ENCODE data around the gene PKDREJ.

Gene PKDREJ

DNA sequence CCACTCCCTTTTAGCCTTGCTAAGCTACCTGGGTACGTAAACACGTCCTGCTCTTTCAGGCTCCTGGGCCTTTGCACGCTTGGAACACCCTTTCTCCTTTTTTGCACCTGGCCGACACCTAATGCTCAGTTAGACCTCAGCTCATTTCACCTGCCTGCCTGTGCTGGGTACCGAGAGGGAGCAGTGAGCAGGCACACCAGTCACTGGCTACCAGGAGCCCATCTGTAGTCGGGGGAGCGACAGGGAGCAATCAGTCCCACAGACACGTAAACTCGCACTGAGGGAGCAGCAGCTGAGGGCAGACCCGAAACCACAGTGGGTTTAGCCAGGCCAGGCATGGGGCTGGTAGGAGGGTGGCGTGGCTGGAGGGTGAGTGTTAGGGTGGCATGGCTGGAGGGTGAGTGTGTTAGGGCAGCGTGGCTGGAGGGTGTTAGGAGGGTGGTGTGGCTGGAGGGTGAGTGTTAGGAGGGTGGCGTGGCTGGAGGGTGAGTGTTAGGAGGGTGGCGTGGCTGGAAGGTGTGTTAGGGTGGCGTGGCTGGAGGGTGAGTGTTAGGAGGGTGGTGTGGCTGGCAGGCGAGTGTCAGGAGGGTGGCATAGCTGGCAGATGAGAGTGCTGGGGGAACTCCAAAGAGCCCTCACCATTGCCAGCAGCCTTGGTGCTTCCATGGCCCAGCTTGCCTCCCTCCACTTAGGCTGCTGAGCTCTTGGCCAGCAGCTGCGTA lies 27.1 kb upstream of the PKDREJ start:
- DNase-seq (ENCODE audit: low spot score) = no peak

DNA sequence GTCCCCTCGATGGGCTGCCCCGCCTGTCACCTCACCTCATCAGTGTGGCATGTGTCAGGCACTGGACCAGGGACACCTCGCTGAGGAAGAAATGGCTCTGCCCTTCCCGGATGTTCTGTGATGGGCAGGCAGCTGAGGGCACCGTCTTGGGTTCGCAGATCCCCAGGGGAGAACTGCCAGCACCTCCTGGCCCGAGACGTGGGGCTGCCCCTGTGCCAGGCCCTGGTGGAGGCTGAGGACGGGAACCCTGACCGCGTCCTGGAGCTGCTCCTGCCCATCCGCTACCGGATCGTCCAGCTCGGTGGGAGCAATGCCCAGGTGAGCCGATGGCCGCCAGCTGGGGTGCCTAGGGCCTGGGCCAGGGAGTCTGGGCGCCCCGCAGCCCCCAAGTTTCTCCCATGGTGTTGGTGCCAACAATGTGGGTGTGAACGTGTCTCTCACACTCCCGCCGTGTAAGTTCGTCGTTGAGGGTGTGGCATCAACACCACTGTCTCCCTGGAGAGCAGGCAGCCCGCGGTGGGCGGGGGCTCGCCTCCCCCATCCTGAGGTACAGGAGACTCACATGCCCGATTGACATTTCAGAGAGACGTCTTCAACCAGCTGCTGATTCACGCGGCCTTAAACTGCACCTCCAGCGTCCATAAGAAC lies 26.2 kb upstream of the PKDREJ start:
- DNase-seq (ENCODE audit: low spot score) = no peak

DNA sequence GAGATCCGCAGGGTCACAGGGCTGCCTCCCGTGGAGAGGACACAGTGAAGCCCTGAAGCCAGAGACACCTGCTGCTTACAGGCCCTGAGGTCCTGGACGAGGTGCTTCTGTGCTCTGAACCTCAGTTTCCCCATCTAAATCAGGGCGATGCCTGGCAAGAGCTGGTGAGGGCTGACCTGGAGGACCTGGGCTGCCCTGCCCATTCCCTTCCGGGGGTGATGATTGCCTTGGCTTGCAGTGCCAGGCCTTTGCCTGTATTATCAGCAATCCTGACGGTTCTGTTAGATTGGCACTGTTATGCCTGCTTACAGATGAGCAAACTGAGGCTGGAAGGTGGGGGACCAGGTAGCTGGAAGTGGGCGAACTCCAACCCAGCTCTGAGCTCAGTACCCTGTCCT lies 25.7 kb upstream of the PKDREJ start:
- DNase-seq (ENCODE audit: low spot score) = no peak

DNA sequence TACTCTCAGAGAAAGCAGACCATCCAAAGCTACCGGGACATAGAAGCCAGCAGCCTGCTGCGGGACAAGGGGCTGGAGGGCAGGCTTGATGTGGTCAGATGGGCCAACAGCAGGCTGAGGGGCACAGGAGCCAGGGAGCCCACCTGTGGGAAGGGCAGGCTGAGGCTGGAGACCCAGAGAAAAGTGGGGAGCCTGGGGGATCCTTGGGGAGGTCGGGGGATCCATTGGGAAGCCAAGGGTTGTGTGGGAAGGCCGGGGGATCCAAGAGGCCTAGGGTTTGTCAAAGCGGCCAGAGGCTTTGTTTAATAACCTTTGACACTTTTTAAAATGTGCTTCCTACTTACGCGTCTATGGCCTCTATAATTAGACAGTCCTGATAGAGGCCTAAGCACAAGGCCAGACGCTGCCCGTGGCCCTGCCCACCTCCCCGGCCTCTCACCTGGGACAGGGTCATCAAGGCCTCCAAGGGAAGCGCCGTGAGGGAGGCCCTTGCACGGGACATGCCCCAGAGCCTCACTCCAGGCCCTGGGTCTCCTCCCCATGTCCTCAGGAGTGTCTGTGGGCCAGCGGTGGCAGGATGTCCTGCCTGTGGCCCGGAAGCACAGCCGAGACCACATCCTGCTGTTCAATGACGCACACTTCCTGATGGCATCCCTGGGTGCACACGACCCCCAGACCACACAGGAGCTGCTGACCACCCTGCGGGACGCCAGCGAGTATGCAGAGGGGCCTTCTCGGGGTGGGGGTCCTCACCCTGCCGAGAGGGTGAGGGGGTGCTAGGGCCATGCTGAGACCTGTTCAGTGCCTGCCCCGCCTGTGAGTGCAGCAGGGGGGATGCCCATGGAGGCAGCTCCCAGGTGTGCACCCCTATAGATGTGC lies 25.0 kb upstream of the PKDREJ start:
- DNase-seq (ENCODE audit: low spot score) = no peak

DNA sequence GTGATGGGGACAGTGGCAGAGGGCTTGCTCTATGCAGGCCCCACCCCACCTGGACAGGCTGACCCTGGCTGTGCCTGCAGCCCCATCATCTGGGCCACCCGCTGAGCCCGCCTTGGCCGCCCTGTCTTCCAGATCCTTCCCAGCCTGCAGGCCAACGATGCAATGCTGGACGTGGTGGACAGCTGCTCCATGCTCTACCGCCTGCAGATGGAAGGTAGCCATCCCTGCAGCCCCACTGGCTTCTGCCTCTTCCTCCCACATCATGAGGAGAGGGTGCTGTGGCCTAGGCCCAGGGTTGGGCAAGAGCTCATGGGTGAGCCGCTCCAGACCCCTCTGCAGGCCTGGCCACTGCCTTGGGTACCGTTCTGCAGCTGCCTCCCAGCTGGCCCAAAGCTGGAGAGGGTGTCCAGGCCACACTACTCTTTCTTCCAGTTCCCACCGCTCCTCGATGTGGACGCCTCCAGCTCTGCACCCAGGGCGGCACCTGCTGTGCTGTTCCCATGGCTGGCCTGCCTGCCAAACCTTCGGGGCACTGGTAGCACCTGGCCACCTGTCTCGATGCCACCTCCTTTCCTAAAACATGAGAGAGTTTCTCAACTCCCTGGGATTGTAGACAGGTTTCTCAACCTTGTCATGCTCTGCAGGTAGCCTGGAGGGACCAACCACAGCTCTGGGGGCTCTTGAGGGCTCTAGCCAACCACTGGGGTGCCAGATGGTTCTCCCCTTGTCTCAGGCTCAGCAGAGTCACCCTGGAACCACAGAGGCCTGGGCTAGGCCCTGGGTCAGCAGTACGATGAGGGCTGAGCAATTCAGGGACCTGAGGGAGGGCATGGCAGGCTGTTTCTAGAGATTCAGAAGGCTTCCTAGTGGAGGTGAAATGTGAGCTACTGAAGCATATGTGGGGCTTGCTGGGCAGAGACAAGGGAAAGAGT lies 24.1 kb upstream of the PKDREJ start:
- no peak for DNase-seq (ENCODE audit: low spot score)

DNA sequence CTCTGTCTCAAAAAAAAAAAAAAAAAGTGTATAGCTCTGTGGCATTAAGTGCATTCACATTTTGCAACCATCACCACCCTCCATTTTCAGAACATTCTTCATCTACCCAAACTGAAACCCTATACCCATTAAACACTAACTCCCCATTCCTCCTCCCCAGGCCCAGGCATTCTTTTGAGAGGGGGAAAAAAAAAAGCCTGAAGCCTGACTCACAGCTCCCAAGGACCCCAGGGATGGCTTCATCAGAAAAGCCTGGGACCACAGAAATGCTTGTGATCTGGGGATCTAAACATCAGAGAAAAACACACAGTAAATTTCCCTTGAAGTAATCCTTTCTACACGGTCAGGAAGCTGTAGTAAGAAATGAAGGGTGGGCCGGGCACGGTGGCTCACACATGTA lies 22.9 kb upstream of the PKDREJ start:
- DNase-seq (ENCODE audit: low spot score) = no peak

DNA sequence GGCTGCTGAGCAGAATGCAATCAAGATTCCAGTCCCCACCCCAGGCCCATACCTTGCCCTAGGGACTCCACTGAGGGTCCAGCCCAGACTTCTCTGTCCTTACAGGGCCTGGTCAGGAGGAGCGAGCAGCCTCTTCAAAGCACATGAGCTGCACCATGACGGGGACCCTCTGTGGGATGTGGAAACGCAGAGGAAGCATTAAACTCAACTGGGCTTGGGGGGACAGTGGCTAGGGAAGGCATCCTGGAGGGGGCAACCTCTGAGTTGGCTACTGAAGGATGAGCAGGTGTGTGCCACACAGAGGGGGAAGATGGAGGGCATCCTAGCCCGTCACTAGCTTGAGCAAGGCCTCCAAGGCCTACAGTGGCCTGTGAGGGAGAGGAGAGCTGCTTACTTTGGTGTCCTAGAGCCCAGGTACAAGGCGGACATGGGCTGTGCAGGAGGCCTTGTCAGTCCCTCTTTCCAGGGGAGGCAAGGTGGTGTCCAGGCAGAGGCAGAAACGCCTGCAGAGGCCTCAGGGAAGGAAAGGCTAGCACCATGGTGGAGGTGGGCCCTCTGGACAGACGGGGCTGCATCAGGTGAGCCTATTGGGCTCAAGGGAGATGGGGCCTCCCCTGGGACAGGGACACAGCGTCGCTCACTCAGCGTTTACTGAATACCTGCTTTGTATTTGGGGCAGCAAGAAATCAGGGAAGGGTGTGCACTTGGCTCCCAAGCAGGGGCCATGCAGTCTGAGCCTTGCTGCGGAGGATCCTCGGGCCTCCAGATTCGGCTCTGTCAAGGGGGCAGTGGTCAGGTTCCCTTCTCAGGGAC lies 18.9 kb upstream of the PKDREJ start:
- no peak for DNase-seq (ENCODE audit: low spot score)

DNA sequence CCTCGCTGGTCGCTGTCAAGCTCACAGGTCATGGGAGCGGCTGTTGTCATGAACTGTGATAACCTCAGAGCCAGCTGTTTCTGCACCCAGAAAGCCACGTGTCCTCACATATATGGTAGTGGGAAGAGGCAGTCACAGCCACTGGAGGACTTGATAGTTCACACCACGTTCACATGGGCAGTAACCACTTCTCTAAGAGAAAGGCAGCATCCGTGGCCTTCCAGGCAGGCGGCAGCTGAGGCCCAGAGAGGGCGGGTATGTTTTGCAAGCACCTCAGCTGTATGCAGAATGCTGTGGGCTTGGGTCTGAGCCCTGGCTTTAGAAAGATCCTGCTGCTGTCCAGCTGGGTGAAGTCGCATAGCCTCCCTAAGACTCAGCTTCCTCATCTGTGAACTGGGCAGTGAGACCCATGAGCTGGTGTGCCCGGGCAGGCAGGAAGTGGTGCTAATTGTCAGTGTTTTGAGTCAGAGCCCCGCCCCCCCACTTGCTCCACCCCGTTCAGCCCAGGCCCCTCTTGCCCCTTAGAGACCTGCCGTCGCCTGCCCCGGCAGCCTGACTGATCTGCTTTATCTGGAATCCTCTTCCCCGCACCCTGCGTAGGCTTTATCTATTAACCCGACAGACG lies 18.0 kb upstream of the PKDREJ start:
- DNase-seq (ENCODE audit: low spot score) = peak; percentile 45

DNA sequence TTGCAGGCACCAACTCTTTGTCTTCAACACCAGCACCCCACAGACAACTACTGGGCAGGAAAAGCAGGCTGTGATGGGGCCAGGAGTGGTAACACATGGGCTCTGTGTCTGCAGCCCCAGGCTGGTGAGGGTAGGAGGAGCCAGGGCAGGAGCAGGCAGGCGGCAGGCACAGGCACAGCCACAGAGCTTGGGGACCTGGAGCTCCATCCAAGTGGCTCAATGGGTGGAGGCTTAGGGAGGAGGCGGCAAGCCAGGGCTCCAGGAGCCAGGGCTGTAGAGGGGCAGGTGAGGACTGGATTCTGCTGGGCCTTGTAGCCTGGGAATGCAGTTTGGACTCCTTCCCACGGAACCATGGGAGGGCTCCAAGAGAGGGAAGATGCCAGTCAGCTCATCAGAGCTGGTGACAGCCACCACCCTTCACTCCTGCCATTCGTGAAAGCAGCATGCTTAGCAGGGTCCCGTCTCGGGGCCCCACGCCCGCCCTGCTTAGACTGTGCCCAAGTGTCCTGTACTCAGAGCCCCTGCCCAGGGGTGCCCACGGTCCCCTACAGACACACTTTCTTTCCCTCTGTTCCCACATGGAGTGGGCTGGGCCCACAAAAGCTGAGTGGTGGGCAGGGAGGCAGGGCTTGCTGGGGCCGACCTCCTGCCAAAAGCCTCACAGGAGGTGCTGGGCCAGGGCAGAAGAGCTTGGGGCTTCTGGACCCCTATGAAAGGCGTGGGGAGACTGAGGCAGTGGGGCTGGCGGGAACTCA lies 17.1 kb upstream of the PKDREJ start:
- no peak for DNase-seq (ENCODE audit: low spot score)

DNA sequence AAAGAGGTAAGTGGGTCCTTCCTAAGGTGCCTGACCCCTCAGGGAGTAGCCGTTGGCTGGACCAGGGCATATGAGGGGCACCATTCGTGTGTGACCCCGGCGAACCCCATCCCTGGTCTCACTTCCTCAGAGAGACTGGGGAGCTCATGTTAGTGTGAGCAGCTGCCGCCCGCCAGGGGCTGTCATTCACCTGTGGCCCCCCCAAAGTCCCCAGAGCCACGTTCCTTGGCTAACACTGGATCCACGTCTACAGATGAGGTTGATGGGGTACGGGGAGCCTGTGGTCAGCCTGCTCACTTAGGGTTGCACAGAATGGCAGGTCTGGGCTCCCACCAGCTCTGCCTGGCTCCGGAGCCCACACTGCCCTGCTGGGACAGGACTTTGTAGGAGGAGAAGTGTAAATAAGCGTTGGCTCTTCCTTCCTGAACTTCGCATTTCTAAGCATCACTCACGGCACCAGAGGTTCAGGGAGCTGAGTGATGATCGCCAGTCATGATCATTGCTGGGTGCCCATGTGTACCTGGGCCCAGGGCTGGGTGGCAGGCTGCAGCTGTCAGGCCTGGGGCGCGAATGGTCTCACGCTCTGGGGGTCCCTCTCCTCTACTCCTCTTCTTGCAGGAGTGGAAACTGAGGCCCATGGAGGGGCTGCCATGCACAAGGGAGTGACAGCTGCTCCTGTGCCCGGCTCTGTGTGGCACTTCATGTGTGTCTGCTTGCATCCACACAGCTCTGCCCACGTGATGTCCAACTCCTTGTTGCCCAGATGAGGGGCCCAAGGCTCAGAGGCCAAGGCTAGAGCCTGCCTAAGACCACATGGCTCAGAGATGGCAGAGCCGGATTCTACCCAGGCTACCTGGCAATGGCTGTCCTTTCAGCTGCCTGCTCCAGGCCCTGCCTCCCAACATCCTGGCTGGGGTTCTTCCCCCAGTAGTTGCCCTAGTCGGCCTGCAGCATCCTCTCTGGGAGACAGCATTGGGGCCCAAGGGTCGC lies 15.8 kb upstream of the PKDREJ start:
- DNase-seq (ENCODE audit: low spot score) = no peak

DNA sequence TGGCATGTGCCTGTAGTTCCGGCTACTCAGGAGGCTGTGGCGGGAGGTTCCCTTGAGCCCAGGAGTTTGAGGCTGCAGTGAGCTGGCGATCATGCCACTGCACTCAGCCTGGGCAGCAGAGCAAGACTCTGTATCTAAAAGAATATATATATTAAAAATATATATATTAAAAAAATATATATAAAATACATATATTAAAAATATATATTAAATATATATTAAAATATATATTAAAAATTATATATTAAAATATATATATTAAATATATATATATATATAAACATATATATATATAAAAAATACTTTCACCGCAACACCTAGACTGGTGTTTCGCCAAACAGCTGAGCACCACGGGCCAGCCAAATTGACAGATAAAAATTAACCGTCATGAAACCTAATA lies 13.4 kb upstream of the PKDREJ start:
- DNase-seq (ENCODE audit: low spot score) = no peak

DNA sequence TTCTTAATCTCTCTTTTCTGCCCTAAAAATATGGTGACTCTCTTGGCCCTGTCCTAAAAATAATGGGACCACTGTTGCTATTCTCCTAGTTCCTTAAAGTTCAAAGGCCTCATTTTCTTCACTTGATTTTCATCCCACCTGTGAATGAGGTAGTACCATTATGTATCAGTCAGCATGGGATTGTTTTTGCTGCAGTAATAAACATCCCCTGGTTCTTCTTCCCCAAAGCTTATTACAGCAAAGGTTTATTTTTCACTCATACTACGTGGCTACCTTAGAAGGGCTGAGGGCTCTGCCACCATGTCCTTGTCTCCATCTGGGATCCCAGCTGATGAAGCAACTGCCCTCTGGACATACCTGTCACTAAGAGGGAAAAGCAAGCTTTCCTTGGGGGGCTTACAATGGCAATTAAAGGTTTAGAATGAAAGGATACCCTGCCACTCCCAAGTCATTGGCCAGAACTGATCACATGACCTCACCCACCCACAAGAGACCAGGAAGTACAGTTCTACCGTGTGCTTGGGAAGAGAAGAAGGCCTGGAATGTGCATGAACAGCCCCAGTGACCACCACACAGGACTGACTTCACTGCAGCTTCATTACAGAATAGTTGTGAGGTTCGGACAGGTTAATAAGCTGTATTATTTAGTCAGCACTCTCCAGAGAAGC lies 12.4 kb upstream of the PKDREJ start:
- no peak for DNase-seq (ENCODE audit: low spot score)

DNA sequence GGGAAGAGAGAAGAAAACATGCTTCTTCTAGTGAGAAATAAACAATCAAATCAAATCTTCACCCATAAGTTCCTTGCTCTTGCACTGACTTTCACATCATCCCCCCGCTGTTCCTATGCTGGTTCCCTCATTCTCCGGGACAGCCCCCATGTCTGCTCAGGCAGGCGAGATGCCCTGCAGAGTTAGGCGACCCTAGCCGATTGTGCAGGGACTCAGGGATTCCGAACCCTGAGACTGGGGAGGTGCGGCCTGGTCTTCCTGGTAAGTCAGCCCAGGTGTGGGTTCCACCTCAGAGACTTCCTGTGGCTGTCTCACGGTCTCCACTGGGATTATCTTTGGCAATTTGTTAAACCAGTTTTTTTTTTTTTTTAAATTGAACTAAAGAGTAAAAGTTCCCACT lies 11.2 kb upstream of the PKDREJ start:
- no peak for DNase-seq (ENCODE audit: low spot score)

DNA sequence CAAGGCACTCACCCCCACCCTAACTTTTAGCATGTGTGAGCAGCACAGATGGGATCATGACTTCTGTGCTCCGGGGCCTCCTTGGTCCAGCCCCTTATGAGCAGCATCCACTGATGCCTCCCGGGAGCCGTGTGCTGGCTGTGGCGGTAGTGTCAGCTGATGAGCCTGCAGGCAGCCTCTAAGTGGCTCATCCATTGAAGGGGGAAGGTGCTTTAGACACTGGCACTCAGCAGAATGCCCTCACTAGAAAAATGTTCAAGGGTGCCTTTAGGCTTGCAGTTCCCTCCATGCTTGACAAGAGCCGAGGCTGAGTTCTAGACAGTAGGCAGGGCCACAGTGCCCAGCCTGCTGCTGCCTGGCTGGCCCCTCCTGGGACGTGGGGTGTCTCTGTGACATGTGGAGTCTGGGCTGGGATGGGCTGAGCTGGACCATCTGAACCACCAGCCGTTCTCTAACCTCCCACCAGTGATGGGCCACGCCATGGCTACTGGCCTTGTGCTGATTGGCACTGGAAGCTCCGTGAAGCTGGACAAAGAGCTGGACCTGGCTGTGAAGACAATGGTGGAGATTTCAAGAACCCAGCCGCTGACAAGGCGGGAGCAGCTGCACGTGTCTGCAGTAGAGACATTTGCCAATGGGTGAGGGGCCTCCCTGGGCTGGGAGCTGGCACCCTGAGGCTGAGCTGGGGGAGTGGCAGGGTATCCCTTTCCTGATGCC lies 10.4 kb upstream of the PKDREJ start:
- no peak for DNase-seq (ENCODE audit: low spot score)

DNA sequence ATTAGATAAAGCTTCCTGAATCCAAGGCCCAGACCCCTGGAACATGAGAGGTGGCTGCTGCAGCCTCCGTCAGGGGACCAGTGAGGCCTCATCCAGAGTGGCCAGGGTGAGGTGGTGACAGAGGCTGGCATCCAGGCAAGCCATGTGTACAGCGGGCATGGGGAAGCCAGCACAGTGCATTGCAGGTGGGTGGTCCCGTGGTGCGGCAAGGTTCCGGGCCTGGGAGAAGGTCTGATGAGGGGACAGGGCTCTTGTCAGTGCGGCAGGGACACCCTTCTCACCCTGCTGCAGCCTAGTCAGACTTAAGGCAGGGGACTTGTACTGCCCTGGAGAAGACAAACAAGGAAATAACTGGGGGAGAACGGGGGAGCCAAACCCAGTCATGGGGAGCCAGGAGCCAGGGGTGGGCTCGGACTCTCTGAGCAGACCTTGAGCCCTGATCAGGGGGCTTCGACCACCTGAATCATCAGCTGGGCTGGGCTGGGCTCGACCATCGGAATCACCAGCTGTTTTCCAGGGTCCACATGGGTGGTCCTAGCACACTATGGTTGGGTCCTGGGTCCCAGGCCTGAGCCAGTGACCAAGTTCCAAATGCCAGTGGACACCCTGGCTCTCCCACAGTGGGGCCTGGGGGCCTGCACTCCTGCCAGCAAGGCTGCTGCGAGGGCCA lies 9.8 kb upstream of the PKDREJ start:
- no peak for DNase-seq (ENCODE audit: low spot score)

DNA sequence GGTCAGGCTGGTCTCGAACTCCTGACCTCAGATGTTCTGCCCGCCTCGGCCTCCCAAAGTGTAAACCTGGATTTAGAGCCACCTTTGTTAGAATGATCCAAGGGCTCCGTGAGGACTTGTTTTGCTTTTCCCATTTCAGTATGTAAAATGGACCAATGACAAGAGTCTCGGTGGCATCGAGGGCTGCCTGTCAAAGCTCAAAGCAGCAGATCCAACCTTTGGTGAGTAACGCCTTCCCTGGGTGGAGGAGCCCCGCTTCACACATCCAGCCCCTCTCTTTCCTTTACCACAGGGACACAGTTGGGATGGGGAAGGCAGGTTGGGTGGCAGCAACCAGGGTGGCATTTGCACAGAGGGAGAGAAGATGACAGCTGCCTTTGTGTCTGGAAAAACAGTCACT lies 9.1 kb upstream of the PKDREJ start:
- no peak for DNase-seq (ENCODE audit: low spot score)

DNA sequence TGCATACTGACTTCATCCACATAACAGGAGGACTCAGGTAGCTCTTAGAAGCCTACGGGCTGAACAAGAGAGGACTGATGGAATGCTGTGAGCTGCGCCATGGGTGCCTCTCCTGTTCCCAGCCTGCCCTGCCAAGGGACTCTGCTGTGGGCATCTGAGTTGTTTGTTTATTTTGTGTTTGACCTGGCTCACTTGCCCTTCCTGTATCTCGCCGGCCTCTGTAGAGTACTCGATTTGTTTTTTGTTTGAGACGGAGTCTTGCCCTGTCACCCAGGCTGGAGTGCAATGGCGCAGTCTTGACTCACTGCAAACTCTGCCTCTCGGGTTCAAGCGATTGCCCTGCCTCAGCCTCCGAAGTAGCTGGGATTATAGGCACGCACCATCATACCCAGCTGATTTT lies 6.4 kb upstream of the PKDREJ start:
- no peak for DNase-seq (ENCODE audit: low spot score)
